ENCODE data around the gene MEIOSIN.

The MEIOSIN gene

DNA sequence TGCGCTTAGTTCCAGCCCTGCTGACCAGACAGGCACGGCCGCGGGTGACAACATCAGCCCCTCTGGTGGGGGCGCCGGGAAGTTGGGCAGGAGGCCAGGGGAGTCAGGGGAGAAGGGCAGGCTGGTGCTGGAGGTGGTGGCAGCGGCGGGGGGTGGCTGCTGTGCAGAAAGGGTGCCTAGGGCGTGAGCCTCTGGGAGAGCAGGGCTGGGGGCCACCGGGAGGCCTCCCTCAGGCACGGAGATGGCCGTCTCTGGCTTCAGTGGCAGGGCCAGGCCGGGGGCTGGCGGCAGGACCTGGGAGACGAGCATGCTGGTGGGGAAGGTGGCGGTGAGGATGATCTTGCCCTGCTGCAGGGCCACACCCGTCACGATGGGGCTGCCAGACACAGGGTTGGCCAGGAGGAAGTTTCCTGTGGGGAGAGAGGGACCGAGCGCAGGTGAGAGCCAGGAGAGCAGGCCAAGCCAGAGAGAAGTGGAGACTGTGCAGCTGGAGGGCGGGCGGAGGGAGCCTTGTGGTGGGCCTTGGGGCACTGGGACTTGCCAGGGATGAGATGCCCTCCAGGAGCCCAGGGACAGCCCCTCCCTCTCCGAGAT is 32.6 kb downstream of the MEIOSIN start:
- DNase-seq (ENCODE audit: low read depth) = no peak

DNA sequence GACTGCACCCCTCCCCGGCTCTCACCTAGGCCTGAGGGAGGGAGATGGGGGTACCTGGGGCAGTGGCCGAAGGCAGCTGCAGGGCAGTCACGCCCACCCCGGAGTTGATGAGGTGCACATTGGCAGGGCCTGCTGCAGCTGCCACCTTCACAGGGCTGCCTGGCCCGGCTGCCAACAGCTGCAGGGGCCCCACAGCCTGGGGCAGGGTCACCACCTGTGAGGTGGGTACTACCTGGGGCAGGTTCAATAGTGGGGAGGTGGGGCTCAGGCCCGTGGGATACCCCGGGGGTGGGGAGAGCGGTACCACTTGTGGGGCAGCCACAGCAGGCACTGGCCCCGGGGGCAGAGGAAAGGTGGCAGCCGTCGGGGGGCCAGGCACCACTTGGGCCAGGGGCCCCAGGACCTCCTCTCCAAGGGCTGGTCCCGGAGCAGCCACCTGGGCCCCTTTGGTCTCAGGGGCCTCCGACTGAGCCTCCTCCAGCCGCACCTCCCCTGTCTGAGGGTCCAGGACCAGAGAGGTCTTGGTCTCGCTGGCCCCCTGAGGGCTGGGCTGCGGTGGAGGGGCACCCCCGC is 33.1 kb downstream of the MEIOSIN start:
- no peak for DNase-seq (ENCODE audit: low read depth)

DNA sequence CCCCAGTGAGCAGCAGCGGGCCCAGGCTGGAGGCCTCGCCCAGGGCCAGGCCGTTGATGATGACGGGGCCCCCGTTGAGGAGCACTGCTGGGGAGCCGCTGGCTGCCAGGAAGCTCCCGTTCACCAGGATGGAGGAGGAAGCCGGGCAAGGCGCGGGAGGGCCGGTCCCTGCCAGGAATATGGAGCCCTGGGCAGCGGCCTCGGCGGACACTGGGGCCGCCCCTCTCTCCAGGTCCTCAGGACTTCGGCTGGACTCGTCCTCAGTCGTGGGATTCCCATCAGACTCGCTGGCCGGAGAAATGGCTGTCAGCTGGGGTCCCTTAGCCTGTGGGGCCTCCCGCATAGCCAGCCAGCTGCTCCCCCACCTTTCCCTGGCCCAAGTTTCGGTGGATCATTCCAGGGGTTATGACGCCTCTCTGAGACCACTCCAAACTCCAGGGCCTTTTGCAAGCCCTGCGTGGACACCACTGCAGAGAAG is 33.7 kb downstream of the MEIOSIN start:
- DNase-seq (ENCODE audit: low read depth) = no peak

- no peak for DNase-seq (ENCODE audit: low read depth)
Measured at GRCh38 chr19:45767410-45767880, 34.2 kb downstream of the MEIOSIN start.

- no peak for DNase-seq (ENCODE audit: low read depth)
Measured at GRCh38 chr19:45767881-45768654, 34.8 kb downstream of the MEIOSIN start.

DNA sequence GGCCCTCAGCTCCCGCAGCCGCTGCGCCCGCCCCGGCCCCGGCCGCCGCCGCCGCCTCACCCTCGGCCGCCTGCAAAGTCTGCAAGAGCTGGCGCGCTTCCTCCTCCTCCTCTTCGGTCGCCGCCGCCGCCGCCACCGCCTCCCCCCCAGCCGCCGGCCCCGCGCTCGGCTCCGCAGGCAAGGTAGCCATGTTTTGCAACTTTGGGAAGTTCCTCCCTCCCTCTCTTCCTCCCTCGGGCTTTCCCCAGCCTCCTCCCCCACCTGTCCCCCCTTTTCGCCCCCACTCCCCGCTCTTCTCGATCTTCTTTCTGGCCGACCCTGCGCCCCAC is 35.4 kb downstream of the MEIOSIN start:
- no peak for DNase-seq (ENCODE audit: low read depth)

DNA sequence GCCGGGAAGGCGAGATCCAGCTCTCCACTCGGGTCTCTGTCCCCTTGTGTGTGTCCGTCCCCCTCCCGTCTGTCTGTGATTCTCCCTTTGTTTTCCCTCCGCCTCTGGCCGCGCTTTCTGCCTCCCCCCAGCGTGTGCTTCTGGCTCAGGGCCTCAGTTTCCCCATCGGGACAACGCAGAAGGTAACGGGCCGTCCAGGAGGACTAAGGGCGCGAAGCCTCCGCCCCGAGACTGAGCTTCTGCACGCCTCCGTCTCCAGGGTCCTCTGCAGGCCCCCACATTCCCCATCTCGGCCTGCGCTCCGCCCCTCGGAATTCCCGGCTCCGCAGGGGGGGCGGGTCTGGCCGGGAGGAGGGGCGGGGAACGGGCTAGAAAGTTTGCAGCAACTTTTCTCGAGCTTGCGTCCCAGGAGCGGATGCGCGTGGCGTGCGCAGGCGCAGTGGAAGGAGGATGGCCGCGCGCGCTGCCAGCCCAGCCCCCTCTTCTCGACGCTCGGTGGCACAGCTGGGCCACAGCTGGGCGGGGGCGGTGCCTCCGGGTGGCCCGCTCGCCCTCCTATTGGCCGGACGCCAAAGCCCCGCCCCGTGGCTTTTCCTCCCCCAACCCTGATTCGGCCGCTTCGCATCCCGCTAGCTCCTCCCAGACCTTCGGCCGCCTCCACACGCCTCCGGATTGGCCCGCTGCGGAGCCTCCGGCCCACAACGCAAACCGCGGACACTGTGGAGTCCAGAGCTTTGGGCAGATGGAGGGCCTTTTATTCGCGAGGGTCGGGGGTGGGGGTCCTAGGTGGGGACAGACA is 35.9 kb downstream of the MEIOSIN start, which contains the start of gene SIX5:
Gene SIX5 (minus strand): TSS at position 269 of the 799 bp plus-strand sequence. CDS start 408 bp downstream, outside the sequence.
- peak; percentile 86 for DNase-seq (ENCODE audit: low read depth)

DNA sequence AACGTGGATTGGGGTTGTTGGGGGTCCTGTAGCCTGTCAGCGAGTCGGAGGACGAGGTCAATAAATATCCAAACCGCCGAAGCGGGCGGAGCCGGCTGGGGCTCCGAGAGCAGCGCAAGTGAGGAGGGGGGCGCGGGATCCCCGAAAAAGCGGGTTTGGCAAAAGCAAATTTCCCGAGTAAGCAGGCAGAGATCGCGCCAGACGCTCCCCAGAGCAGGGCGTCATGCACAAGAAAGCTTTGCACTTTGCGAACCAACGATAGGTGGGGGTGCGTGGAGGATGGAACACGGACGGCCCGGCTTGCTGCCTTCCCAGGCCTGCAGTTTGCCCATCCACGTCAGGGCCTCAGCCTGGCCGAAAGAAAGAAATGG is 36.6 kb downstream of the MEIOSIN start:
- no peak for DNase-seq (ENCODE audit: low read depth)

DNA sequence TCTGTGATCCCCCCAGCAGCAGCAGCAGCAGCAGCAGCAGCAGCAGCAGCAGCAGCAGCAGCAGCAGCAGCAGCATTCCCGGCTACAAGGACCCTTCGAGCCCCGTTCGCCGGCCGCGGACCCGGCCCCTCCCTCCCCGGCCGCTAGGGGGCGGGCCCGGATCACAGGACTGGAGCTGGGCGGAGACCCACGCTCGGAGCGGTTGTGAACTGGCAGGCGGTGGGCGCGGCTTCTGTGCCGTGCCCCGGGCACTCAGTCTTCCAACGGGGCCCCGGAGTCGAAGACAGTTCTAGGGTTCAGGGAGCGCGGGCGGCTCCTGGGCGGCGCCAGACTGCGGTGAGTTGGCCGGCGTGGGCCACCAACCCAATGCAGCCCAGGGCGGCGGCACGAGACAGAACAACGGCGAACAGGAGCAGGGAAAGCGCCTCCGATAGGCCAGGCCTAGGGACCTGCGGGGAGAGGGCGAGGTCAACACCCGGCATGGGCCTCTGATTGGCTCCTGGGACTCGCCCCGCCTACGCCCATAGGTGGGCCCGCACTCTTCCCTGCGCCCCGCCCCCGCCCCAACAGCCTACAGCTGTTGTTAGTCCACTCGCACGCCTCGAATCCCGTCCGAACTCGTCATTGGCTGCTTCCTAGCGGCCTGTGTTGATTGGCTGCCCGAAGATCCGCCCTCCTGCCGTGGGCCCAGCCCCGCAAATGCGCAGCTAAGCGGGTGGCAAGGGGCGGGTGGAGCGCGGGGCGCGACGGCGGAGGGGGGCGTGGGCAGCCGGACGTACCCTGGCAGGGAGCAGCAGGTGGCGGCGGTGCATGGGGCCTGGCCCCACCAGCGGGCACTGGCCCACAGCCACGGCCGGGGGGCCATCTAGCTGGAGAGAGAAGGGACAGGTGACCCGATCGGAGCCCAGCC is 37.2 kb downstream of the MEIOSIN start:
- peak; percentile 87 for DNase-seq (ENCODE audit: low read depth)

DNA sequence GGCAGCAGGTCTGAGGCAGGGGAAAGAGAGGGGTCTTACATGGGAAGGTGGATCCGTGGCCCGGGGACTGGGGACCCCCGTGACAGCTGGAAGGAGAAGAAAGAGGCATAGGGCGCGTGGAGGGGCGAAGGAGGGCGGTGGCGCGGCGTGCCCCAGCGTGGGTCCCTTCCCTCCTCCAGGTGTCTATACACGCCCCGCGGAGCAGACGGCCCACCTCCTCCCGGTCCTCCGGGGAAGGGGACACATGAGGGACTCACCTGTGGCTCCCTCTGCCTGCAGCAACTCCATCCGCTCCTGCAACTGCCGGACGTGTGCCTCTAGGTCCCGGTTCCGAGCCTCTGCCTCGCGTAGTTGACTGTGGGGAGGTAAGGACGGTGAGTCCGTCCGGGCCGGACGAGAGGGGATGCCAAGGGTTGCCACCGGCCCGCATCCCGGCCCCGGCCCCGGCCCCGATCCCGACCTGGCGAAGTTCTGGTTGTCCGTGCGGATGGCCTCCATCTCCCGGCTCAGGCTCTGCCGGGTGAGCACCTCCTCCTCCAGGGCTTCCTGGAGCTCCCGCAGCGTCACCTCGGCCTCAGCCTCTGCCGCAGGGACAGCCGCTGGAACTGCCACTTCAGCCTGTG is 38.2 kb downstream of the MEIOSIN start:
- no peak for DNase-seq (ENCODE audit: low read depth)

DNA sequence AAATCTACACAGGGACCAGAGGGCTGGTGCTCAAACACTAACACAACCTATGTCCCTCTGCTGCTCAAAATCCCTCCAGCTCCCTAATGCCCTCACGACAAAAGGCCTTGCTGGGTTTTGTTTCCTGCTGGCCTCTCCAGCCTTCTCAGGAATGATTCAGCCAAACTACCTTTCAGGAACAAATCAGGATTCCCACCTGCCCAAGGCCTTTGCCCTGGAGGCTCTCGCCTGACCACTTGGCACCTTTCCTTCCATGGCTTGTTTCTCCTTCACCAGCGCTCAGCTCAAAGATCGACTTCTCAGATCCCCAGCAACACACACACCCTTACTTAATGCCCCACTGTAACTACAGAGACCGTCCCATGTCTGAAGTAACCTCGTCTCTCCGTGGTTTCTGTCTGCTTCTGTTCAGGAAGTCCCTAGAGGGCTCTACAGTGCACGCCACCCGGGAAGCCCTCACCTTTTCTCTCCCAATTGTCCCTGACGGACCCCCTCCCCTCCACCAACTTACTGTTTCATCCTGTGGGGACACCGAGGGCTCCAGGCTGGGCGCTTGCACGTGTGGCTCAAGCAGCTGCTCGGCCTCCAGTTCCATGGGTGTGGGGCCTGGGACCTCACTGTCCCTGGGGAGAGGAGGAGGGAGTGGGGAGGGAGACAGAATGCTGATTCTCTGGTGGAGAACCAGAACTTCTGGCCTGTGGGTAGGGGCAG is 39.0 kb downstream of the MEIOSIN start:
- no peak for DNase-seq (ENCODE audit: low read depth)

DNA sequence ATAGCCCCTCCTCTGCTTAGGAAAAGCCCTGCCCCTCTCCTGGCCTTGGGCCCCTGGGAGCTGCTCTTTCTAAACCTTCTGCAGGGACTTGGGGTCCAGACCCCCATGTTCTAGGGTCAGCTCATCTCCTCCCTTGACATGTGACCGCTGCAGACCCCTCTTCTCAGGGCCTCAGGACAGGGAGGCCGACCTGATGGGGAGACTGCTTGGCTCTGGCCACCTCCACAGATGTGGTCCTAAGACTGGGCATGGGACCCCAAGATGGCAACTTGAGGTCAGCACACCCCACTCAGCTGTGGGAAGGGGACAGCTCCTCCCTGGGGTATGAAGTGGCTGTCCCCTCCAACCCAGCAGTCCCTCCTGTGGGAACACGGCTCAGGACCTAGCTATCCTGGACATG is 39.7 kb downstream of the MEIOSIN start:
- DNase-seq (ENCODE audit: low read depth) = no peak

DNA sequence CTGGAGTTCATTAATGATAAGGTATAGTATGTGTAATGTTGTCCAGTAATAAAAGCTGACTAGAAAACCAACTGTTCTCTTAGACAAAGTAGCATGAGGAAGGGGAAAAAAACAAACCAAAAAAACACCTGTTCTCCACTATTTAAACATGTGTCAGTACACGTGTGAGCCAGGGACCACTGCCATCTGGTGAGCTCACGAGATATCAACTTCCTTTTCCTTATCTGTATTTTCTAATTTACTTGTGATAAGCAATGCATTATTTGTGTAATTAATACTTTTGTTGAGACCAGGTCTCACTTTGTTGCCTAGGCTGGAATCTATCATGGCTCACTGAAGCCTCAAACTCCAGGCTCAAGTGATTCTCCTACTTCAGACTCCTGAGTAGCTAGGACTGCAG is 40.1 kb downstream of the MEIOSIN start:
- DNase-seq (ENCODE audit: low read depth) = no peak

DNA sequence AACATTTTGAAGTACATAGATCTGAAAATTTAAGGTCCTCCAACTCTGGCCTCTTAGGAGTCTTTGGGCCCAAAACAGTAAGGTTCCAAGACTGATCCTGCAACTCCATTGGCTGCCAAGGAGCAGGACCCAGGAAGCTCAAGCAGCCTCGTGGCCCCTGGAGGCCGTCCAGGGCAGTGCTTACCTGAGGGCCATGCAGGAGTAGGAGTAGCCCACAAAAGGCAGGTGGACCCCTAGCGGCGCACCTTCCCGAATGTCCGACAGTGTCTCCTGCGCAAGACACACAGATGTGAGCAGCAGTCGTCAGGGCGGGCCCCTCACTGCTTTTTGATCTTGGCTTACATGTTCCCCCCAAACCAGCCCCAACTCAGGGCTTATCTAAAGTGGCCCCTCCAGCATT is 41.5 kb downstream of the MEIOSIN start:
- DNase-seq (ENCODE audit: low read depth) = no peak

DNA sequence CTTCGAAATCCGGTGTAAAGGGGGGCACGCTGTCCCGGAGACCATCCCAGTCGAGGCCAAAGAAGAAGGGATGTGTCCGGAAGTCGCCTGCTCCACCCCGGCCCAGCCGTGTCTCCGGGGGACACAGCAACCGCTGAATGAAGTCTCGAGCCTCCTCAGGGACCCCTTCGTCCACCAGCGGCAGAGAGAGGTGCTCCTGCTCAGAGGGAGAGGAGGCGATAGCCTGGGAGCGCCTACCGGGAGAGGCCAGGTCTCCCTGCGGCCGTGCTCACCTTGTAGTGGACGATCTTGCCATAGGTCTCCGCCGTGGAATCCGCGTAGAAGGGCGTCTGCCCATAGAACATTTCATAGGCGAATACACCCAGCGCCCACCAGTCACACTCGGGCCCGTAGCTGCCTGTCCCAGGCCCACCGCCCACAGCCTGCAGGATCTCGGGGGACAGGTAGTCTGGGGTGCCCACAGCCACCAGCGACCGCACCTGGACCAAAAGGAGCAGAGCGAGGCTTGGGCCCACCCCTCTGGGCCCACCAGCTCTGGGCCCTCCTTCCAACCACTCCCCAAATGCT is 44.2 kb downstream of the MEIOSIN start:
- no peak for DNase-seq (ENCODE audit: low read depth)

- DNase-seq (ENCODE audit: low read depth) = no peak
Measured at GRCh38 chr19:45778010-45778661, 44.9 kb downstream of the MEIOSIN start.

DNA sequence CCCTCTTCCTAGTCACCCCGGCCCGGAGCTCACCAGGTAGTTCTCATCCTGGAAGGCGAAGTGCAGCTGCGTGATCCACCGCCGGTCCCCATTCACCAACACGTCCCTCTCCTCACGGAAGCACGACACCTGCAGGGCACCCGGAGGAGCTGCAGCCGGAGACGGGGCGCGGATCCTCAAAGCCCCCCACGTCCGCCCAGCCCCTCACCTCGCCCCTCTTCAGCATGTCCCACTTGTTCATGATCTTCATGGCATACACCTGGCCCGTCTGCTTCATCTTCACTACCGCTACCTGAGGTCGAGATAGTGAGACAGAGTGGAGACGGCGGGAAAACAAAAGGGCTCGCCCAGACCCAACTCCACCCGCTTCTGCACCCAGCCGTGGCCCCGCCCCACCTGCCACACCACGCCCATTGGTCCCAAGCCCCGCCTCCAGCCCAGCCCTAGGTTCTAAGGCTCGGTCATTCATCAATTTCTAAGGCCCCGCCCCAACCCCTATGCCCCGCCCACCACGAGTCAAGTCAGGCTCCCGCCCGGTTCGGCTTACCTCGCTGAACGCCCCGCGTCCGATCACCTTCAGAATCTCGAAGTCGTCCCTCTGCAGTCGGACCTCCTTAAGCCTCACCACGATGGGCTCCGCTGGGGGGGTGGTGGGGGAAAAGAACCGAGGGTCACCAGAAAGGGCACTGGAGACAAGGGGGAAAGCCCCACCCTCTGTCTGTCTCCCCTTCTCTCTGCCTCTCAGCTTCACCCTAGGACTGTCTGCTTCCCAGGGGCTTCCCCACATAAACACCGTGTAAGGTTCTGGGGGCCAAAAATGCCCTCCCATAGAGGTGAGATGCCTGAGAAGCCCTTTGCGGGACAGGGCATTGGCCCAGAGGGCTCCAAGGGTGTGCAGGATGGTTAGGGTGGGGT is 46.2 kb downstream of the MEIOSIN start:
- peak; percentile 53 for DNase-seq (ENCODE audit: low read depth)

DNA sequence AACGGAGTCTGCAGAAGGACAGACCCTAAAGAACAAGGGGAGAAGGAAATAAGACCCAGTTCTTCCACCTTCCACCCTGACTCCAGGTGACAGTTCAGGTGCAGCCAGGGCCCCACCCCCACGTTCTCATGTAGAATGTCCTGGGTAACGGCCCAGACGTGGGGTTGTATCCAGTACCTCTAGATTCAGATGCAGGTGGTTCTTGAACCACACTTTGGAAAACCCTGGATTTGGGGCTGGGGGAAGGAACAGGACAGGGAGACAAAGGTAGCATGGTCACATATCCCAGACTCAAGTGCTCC is 46.9 kb downstream of the MEIOSIN start:
- no peak for DNase-seq (ENCODE audit: low read depth)
